Measurements from ENCODE around the gene BAHCC1.

DNA sequence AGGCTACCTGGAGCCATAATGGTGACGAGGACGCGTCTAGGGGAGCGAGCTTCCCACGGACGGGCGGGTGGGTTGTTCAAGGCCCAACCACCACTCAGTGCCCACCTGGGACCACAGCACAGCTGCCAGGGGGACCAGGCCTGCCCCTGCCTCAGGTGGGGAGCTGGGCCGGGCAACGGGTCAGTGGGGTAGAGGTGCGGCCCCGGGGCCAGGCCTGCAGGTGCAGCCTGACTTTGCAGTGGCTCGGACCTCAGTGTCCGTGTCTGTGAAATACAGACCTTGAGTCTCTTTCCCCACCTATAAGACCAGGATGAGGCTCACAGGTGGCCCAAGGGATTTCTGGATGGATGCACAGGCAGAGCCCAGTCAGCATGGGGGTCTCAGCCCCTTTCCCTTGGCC, 74.0 kb downstream of the BAHCC1 start:
- TF ChIP-seq FOXM1 (IDR thresholded peaks at IDR 0.05; ENCODE audit: borderline replicate concordance, low read depth) (no peak), EP300 (IDR thresholded peaks at IDR 0.05; ENCODE audit: borderline replicate concordance) (no peak), NFIC (IDR thresholded peaks at IDR 0.05) (no peak), TAF1 (IDR thresholded peaks at IDR 0.05; ENCODE audit: low read depth) (no peak), RAD21 (IDR thresholded peaks at IDR 0.05; ENCODE audit: low read depth) (no peak), CREB1 (IDR thresholded peaks at IDR 0.05; ENCODE audit: low read depth) (no peak), CEBPB (IDR thresholded peaks at IDR 0.05) (no peak), TEAD4 (IDR thresholded peaks at IDR 0.05) (no peak), YY1 (IDR thresholded peaks at IDR 0.05; ENCODE audit: low read depth) (no peak)
- TF ChIP-seq, protein P1, sequence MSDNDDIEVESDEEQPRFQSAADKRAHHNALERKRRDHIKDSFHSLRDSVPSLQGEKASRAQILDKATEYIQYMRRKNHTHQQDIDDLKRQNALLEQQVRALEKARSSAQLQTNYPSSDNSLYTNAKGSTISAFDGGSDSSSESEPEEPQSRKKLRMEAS (IDR thresholded peaks at IDR 0.05), result no peak
- TF ChIP-seq, protein P2, sequence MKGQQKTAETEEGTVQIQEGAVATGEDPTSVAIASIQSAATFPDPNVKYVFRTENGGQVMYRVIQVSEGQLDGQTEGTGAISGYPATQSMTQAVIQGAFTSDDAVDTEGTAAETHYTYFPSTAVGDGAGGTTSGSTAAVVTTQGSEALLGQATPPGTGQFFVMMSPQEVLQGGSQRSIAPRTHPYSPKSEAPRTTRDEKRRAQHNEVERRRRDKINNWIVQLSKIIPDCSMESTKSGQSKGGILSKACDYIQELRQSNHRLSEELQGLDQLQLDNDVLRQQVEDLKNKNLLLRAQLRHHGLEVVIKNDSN (IDR thresholded peaks at IDR 0.05), result no peak
- TF ChIP-seq, protein P3, sequence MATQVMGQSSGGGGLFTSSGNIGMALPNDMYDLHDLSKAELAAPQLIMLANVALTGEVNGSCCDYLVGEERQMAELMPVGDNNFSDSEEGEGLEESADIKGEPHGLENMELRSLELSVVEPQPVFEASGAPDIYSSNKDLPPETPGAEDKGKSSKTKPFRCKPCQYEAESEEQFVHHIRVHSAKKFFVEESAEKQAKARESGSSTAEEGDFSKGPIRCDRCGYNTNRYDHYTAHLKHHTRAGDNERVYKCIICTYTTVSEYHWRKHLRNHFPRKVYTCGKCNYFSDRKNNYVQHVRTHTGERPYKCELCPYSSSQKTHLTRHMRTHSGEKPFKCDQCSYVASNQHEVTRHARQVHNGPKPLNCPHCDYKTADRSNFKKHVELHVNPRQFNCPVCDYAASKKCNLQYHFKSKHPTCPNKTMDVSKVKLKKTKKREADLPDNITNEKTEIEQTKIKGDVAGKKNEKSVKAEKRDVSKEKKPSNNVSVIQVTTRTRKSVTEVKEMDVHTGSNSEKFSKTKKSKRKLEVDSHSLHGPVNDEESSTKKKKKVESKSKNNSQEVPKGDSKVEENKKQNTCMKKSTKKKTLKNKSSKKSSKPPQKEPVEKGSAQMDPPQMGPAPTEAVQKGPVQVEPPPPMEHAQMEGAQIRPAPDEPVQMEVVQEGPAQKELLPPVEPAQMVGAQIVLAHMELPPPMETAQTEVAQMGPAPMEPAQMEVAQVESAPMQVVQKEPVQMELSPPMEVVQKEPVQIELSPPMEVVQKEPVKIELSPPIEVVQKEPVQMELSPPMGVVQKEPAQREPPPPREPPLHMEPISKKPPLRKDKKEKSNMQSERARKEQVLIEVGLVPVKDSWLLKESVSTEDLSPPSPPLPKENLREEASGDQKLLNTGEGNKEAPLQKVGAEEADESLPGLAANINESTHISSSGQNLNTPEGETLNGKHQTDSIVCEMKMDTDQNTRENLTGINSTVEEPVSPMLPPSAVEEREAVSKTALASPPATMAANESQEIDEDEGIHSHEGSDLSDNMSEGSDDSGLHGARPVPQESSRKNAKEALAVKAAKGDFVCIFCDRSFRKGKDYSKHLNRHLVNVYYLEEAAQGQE (IDR thresholded peaks at IDR 0.05; ENCODE audit: low read depth), result no peak
